Measurements from ENCODE around the gene SNAP25. TPM values are rescaled to one million over a fixed set of nuclear protein-coding genes. Genes with fewer than 3 reads are reported as not detected.

Gene SNAP25
- total RNA-seq, 3 donors from 2014 or later = 0.80 to 10.5 (median 1.1) TPM

DNA sequence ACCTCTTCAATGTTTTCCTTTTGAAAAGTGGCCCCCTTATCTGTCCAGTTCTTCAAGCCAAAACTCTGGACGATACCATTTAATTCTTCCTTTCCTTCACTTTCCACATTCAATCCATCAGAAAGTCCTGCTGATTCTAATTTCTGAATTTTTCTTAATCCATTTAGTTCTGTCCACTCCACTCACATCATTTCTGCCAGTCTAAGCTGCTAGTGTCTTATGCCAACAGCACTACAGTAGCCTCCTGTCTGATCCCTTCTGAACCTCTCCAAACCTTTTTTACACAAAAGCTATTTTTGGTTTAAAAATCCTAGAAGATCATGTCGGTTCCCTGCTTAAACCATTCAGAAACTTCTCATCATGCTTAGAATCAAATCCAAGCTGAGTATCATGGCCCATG, 24.5 kb upstream of the SNAP25 start:
- no peaks in the 10 kb centered on the region for H3K9me3 ChIP-seq
- no peaks in the 10 kb centered on the region for H3K36me3 ChIP-seq (ENCODE audit: low read depth)
- intact Hi-C loops (cut with DNase I, micrococcal nuclease) = no loop called here
- ATAC-seq (no peak), DNase-seq (no peak)
- TF ChIP-seq CTCF (IDR thresholded peaks at IDR 0.05) = no peak
- no peaks in the 10 kb centered on the region for H3K4me1 ChIP-seq (ENCODE audit: low read depth)
- H3K4me3 ChIP-seq = no peak overlapping the region

GRCh38 chr20:10200330-10200729, 18.3 kb upstream of the SNAP25 start:
- intact Hi-C loops (cut with DNase I, micrococcal nuclease) = no loop called here
- no peak overlapping the region for H3K4me3 ChIP-seq
- no peaks in the 10 kb centered on the region for H3K4me1 ChIP-seq (ENCODE audit: low read depth)
- DNase-seq = no peak
- TF ChIP-seq CTCF (IDR thresholded peaks at IDR 0.05) = no peak
- ATAC-seq = no peak
- H3K9me3 ChIP-seq = no peaks in the 10 kb centered on the region
- no peaks in the 10 kb centered on the region for H3K36me3 ChIP-seq (ENCODE audit: low read depth)

DNA sequence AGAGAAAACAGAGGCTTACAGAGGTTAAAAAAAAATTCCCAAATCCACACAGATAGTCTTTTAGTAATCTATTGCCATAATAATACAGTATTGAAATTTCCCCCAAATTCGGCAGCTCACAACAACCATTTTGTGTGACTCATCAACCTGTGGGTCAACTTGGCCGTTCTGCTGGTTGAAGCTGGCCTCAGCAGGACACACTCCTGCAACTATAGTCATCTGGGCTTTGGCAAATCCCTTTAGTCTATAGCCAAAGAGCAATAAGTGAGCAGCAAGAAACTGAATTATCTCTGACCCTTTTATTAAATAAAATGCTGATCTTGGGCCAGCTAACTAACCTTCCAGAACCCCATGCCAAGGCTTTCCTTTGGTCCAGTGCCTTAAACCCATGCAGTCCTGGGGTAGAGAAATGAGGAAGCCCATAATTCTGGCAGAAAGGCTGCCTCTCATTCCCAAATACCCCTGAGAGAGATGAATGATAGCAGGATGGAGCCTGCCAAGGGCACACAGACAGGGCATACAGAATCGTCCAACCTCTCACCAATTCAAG, 17.2 kb upstream of the SNAP25 start:
- Histone ChIP-seq H3K9me3 (no peaks in the 10 kb centered on the region), H3K36me3 (ENCODE audit: low read depth) (no peaks in the 10 kb centered on the region), H3K4me3 (no peak overlapping the region), H3K4me1 (ENCODE audit: low read depth) (no peaks in the 10 kb centered on the region)
- DNase-seq = no peak
- ATAC-seq = no peak
- intact Hi-C loops (cut with DNase I, micrococcal nuclease) = no loop called here
- TF ChIP-seq CTCF (IDR thresholded peaks at IDR 0.05) = no peak

GRCh38 chr20:10209091-10209490, 9.5 kb upstream of the SNAP25 start:
- intact Hi-C loops (cut with DNase I, micrococcal nuclease) = no loop called here
- H3K36me3 ChIP-seq (ENCODE audit: low read depth) = no peaks in the 10 kb centered on the region
- ATAC-seq (no peak), DNase-seq (no peak)
- H3K4me1 ChIP-seq (ENCODE audit: low read depth) = no peaks in the 10 kb centered on the region
- H3K9me3 ChIP-seq = no peaks in the 10 kb centered on the region
- TF ChIP-seq CTCF (IDR thresholded peaks at IDR 0.05) = no peak
- no peak overlapping the region for H3K4me3 ChIP-seq

- intact Hi-C loops (cut with DNase I, micrococcal nuclease) = no loop called here
- Histone ChIP-seq H3K4me3 (no peak overlapping the region), H3K9me3 (no peaks in the 10 kb centered on the region), H3K4me1 (ENCODE audit: low read depth) (peaks cover under 1% of the 10 kb centered on the region), H3K36me3 (ENCODE audit: low read depth) (no peaks in the 10 kb centered on the region)
- TF ChIP-seq CTCF (IDR thresholded peaks at IDR 0.05) = no peak
- DNase-seq (no peak), ATAC-seq (no peak)
Observed at GRCh38 chr20:10213526-10213925, 5.1 kb upstream of the SNAP25 start.
